H1 (cell line): ENCODE measurements around the gene RUSC2.

Source experiments
- EZH2 ChIP-seq: fragments of 200-600 bp; sonication (generic); IDR thresholded peaks from 2 replicates; pipeline ENCODE4 v1.7.1; 2012; ENCODE audit warnings: low read depth, mild to moderate bottlenecking, moderate library complexity, low read length, inconsistent platforms; ENCODE audit not compliant: severe bottlenecking
- HDAC2 ChIP-seq, 2 experiments: fragments of 300-600 bp in 1 of 2; sonication (generic) in 1 of 2; IDR thresholded peaks; 2 replicates each; pipeline ENCODE4 v1.6.1; 2011 to 2012; ENCODE audit warnings: low read depth in 2 of 2, low read length in 2 of 2, mild to moderate bottlenecking in 2 of 2, moderate library complexity in 2 of 2, borderline replicate concordance in 1 of 2, inconsistent platforms in 1 of 2
- POLR2AphosphoS5 ChIP-seq: IDR thresholded peaks from 2 replicates; pipeline ENCODE4 v1.6.1; 2011; ENCODE audit warnings: low read depth, low read length

GRCh38 chr9:35520364-35520710 lies 30.4 kb downstream of the RUSC2 start:
- no peak for TF ChIP-seq HDAC2 (IDR thresholded peaks at IDR 0.05; ENCODE audit: borderline replicate concordance in 1 of 2, low read depth in 2 of 2, low read length in 2 of 2)
- TF ChIP-seq POLR2AphosphoS5 = no peak
- TF ChIP-seq EZH2 = no peak
